Measurements from ENCODE around the gene SLC25A28.

Gene SLC25A28, protein sequence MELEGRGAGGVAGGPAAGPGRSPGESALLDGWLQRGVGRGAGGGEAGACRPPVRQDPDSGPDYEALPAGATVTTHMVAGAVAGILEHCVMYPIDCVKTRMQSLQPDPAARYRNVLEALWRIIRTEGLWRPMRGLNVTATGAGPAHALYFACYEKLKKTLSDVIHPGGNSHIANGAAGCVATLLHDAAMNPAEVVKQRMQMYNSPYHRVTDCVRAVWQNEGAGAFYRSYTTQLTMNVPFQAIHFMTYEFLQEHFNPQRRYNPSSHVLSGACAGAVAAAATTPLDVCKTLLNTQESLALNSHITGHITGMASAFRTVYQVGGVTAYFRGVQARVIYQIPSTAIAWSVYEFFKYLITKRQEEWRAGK

DNA sequence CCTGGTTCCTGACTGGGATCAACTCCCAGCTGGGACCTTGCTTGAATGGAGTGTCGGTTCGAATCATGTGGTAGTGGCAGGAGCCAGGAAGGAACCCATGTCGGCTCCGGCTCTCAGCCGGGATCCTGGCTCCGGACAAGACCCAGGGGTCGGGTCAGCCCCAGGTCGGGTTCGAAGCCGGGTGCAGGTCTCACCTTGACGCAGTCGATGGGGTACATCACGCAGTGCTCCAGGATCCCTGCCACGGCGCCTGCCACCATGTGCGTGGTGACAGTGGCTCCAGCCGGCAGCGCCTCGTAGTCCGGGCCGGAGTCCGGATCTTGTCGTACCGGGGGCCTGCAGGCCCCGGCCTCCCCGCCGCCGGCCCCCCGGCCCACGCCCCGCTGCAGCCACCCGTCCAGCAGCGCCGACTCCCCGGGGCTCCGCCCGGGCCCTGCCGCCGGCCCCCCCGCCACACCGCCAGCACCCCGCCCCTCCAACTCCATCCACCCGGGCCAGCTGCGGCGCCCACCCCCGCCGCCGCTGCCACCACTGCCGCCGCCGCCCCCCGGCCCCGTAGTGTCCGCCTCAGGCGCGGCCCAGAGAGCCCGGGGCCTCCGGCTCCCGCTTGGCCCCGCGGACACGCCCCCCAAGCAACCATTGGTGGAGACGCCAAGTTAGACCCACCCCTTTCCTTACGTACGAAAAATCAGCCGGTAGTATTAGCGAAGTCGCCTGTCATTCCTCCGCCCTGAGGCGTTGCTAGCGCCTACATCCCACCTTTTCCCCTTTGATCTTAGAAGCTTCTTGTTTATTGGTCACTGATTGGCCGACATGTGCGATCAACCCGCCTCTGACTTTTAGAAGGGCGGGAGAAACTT, at the start of gene SLC25A28:
Gene SLC25A28, minus strand, starts transcription at position 589 of the 860 bp plus-strand sequence. Its CDS starts 104 bp downstream, at position 485.
- DNase-seq, result peak; percentile 99

DNA sequence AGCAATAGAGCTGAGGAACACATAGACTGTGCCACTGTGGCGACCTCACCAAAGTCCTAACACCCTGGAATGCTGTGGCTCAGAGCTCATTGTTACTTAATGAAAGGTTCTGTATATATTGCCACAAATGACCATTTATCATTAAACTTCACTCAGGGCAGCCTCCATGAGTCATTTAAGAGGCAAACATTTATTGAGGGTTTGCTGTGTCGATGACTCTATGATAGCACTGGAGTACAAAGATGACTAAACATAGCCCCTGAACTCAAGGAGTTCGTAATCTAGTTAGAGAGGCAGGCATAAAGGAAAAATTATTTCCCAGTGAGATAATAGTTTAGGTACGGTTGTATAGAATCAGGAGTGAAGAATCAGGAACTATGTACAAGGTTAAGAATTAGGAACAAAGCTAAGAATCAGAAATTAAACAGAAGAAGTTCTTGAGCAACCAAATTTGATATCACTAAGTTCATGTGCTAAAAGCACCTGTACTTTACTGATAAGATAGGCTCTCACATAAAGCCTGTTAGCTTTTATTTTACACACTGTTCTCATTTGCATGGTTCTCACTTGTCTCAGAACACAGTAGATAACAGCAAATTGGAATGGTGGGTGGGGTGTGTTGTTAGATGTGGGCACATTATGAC, 47.0 kb upstream of the SLC25A28 start:
- no peak for DNase-seq

DNA sequence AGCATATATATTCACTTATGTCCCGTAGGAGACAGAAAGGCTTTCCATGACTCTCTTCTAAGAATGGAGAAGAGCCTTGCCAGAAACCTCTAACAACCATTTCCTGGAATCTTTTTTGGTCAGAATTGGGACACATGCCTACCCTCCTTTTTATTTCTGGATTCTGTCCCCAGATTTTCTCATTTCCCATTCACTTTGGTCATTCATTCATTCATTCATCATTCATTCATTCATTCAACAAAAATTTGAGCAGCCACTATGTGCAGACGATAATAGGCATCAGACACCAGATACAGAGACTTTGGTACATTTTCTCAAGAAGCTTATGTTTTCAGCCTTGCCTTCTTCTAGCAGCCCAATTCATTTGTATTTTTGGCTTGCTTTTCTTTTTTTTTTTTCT, 45.1 kb upstream of the SLC25A28 start:
- DNase-seq, result no peak

DNA sequence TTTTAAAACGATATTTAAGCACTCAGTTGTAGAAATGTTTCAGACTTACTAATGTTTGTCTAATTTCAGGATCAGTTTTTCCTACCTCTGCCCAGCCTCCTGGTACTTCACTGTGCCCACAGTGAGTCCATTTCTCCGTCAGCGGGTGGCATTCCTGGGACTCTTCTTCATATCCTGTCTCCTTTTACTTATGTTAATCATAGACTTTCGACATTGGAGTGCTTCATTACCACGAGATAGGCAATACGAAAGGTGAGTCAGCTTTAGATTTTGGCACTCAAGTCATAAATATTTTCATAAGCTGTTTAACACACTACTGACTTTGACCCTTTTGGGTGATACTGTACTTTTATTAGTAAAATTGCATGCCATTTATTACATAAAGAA, 41.1 kb upstream of the SLC25A28 start:
- DNase-seq, result no peak

DNA sequence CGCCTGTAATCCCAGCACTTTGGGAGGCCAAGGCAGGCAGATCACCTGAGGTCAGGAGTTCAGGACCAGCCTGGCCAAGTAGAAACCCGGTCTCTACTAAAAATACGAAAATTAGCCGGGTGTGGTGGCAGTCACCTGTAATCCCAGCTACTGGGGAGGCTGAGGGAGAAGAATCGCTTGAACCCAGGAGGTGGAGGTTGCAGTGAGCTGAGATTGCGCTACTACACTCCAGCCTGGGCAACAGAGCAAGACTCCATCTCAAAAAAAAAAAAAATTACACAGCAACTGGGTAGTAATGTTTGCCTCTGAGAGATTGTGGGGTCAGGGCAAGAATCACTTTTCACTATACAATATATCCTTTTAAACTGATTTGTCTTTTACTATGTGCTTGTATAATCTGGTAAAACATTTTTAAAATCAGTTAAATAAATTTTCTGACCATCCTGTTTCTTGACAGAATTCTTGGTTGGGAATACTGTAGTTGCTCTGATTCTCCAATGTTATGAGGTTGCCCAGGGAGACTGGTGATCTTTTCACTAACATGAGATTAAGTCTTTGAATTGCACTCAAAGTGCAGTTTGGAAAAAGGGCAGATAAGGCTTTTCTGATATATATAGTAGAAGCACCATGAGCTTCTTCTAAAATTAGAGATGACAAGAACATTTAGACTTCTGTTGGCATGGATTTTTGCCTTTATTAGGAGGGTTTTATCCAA, 40.6 kb upstream of the SLC25A28 start:
- DNase-seq, result no peak

DNA sequence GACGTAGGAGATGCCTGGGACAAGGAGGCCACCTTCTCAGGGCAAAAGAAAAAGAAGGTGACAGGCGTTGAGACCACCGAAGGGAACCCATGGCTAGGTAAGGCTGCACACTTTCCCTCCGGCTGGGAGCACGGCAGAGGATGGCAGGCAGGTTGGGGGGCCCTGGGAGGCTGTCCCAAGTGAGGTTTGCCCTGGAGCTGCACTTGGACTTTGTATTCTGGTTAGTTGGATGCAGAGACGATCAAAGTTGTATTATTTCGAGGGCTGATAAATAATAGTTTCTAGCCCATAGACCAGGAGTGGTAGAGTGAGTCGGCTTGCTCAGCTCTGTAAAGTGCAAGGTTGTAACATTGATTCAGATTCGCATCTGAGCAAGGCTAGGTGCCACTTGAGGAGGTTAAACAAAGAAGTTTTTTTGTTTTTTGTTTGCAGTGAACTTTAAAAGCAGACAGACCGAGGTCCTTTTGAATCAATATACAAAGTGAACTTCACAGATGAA, 39.7 kb upstream of the SLC25A28 start:
- no peak for DNase-seq

DNA sequence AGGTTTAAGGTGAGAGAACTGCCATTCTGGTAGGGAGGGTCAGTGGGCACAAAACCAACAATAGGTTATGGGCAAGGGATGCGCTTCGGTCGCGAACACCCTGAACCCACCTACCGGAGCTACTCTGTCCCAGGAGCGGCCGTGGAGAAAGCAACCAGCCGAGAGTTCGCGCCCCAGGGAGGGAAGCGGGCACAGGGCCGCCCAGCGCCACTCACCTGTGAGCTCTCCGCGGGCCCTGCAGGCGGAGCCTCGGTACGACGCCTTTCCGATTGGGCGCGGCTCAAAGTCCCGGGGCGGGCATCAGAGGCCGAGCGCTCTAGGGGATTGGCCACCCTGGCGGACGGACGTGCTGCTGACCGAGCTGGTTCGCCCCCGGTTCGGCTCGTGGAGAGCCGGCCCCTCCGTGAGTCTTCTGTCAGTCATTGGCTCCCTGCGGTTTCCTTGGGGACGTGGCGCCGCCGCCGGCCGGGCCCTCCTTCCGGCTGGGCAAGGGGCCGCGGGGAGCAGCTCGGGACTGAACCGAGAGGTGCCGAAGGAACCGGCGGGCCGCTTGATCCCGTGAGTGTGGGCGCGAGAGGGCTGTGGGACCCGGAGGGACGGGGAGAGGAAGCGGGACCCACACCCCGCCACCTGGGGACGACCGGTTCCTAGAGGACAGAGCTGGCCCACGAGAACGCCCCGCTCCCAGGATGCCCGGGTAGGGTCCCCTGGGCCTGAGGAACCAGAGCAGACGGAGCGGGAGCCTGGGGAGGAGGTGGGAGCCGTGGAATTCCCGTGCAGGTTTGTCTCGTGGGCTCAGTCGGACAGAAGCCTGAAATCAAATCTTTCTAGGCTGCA, 39.0 kb upstream of the SLC25A28 start, which contains the start of gene ENTPD7:
Gene ENTPD7, plus strand, starts transcription at position 479 of the 837 bp plus-strand sequence. CDS start 448 bp downstream, outside the sequence.
- DNase-seq, result peak; percentile 63

DNA sequence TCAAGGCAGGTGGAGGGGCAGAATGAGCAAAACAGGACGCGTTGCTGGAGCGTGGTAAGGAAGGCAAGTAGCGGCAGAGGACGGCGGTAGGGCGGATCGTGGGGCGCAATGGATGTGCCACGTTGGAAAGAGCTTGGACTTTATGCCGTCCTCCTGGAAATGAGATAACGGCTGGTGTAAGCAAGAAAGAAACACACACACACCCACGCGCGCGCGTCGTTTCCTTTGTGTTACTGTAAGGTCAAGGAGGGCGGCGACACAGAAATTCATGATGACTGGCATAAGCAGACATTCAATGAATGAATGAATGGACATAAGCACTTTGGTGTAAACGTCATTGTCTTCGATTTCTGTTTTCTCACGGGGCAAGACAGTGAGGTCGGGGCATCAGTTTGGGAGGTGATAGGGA, 38.4 kb upstream of the SLC25A28 start:
- no peak for DNase-seq

DNA sequence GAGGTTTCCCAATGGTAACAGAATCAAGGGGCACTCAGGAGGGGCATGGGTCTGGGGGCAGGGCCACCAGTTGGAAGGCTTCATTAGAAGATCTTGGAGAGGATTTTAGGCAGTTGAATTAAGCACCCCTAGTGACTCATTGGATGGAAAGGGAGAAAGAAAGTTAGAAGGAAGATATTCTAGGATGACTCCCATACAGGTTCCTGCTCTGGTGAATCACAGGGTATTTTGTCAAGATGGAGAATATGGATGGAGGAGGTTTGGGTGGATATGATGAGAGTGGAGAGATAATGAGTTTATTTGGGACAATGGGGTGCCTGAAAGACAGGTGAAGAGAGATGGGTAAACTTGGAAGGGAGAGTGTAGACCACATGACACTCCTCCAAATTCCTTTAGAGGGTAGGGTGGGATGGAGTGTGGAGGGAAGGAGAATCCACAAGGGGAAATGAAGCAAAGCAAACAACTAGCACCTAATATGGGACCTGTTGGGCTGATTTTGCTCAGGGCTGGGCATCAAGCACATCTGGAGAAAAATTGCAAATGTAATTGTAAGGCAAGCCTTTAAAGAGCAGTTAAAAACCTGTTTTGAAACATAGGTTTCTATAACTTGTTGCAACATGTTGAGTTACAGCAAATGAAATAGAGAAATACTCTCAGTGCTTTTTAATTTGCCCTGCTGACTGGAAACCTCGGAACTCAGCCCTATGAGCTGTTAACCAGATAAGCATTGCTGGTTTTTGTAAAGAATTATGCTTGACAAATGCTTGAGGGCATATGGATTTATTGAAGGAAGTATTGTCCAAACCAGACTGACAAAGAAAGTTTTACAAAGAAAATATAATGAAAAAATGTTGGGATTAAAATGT, 36.2 kb upstream of the SLC25A28 start:
- peak; percentile 53 for DNase-seq

DNA sequence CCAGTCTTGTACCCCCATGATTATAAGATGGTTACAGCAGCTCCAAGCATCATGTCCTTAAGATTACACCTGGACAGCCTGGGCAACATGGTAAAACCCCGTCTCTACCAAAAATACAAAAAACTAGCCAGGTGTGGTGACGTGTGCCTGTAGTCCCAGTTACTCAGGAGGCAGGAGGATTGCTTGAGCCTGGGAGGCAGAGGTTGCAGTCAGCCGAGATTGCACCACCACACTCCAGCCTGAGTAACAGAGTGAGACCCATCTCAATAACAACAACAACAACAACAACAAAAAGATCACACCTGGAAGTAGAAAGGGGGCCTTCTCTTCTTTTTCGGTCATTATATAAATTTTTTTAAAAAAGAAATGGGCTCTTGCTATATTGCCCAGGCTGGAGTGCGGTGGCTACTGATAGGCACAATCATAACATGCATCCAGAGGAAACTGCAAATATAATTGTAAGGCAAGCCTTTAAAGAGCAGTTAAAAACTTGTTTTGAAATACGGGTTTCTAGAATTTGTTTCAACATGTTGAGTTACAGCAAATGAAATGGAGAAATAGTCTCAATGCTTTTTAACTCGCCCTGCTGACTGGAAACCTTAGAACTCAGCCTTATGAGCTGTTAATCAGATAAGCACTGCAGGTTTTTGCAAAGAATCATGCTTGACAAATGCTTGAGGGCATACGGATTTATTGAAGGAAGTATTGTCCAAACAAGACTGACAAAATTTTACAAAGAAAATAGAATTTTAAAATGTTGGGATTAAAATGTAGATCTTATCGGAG, 34.3 kb upstream of the SLC25A28 start:
- no peak for DNase-seq

DNA sequence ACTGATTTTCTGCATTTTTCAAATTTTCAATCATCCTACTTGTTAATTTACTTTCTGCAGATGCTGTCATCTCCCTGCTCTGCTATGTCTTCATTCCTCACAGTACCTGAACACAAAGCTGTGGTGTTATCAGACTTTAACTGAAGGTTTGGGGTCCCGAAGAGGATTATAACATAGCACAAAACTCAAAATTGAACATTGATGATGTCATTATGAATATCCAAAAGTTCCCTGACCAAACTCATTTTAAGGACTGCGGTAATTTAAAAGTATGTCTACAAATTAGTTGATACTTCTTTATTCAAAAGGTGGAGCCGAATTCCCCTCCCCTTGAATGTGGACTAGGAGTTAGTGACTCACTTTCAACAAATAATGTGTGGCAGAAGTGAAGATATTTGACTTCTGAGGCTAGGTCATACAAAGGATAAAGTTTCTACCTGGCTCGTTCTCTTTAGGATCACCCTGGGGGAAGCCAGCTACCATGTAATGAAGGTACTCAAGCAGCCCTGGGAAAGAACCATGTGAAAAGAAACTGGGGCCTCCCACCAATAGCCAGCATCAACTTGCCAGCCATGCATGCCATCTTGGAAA, 32.7 kb upstream of the SLC25A28 start:
- no peak for DNase-seq

DNA sequence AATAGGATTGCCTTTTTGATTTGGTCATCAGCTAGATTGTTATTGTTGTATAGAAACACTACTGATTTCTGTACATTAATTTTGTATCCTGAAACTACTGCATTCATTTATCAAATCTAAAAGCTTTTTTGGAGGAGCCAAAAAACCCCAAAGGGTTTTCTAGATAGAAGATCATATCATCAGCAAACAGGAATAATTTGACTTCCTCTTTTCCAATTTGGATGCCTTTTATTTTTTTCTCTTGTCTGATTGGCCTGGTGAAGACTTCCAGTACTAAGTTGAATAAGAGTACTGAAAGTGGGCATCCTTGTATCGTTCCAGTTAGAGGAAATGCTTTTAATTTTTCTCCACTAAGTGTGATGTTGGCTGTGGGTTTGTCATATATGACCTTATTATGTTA, 28.5 kb upstream of the SLC25A28 start:
- no peak for DNase-seq

DNA sequence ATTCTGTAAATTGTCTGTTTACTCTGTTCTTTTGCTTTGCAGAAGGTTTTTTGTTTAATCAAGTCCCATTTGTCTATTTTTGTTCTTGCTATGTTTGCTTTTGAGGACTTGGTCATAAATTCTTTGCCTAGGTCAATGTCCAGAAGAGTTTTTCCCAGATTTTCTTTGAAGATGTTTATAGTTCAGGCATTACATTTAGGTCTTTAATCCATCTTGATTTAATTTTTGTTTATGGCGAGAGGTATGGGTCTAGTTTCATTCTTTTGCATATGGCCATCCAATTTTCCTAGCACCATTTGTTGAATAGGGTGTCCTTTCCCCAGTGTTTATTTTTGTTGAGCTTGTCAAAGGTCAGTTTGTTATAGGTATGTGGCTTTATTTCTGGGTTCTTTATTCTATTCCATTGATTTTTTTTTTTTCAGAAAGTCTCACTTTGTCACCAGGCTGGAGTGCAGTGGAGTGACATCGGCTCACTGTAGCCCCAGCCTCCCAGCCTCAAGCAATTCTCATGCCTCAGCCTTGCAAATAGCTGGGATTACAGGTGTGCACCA, 27.4 kb upstream of the SLC25A28 start:
- DNase-seq, result no peak

DNA sequence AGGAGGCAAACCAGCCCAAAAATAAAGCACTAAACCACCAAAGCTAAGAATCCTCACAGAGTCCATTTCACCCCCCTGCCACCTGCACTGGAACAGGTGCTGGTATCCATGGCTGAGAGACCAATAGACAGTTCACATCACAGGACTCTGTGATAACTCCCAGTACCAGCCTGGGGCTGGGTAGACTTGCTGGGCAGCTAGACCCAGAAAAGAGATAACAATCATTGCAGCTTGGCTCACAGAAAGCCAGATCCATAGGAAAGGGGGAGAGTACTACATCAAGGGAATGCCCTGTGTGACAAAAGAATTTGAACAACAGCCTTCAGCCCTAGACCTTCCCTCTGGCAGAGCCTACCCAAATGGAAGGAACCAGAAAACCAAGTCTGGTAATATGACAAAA, 13.6 kb upstream of the SLC25A28 start:
- no peak for DNase-seq

DNA sequence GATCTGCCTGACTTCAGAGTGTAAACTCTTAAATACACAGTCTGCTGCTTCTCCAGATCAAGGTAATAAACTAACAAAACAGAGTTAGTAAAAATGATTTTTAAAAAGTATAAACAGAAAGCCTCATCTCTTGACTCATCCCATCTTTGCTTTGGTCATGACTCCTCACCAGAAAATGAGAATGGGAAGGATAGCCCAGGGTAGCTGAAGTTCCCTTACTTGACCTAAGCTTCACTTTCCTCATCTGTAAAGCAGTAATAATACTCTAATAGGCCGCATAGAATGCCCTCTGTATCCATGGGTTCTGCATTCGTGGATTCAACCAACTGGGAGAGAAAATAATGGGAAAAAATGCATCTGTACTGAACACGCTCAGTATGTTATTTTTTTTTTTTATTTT, 11.3 kb upstream of the SLC25A28 start:
- no peak for DNase-seq

DNA sequence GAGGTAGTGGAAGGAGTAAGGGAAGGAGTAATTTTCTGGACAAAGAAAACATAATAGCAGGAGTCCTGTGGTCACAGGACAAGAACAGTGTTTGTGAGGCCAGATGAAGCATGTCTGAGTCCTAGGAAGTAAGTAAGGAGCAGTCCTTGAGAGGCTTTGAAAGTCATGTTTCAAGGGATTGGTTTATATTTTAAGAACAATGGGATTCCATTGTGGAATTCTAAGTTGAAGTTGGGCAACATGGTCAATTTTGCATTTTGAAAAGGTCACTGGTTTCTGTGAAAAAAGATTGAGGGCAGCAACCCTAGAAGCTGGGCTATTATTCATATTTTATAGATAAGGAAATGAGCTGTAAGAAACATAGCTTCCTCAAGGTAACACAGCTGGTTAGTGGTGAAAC, 10.8 kb upstream of the SLC25A28 start:
- peak; percentile 14 for DNase-seq

DNA sequence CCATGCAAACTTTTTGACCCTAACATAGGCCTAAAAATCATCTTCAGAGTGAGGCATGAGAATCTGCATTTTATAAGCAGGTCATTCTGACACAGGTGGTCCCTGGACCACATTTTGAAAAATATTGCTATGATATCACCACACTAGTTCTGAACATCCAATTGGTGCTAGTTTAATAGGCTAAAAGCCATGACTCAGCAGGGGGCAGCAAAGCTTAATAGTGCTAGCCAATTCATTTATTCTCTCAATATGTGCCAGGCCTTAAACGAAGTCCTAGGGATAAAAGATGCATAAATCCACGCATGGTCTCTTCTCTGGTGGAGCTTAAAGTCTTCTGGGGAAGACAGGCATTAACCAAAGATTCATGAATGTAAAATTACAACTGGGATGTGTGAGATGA, 10.2 kb upstream of the SLC25A28 start:
- DNase-seq, result peak; percentile 38

DNA sequence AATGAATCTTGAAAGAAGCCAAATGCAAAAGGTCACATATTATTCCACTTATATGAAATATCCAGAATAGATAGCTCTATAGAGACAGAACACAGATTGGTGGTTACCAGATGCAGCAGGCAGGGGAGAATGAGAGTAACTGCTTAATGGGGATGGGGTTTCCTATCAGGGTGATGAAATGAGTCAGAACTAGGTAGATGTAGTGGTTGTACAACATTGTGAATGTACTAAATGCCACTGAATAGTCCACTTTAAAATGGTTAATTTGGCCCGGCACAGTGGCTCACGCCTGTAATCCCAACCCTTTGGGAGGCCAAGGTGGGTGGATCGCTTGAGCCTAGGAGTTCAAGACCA, 9.4 kb upstream of the SLC25A28 start:
- DNase-seq, result no peak
